Peyer's patch (tissue), 4 donors: ENCODE results near the gene SLC39A13. TPM values are rescaled to one million over a fixed set of nuclear protein-coding genes. Genes with fewer than 3 reads are reported as not detected.

Source experiments
- DNase-seq, 3 donors: peaks; one replicate each; pipeline ENCODE4 v3.0.0-alpha.2; 2017 to 2019
- H3K27ac ChIP-seq, 4 donors: fragments of 200-600 bp; sonication (generic); one replicate each; pipeline ENCODE4 v1.5.1; 2016 to 2019
- H3K27me3 ChIP-seq, 2 donors: fragments of 200-600 bp; sonication (generic); one replicate each; pipeline ENCODE4 v1.5.1; 2019
- H3K36me3 ChIP-seq, 3 donors: fragments of 200-600 bp; sonication (generic); one replicate each; pipeline ENCODE4 v1.5.1; 2016 to 2019
- H3K4me1 ChIP-seq, 4 donors: fragments of 200-600 bp; sonication (generic); one replicate each; pipeline ENCODE4 v1.5.1; 2016 to 2019
- H3K4me3 ChIP-seq, 4 donors: fragments of 200-600 bp; sonication (generic); 1 replicate in 3 of 4; 2 replicates in 1 of 4; pipeline ENCODE4 v1.5.1; 2016 to 2019; ENCODE audit warnings: mild to moderate bottlenecking in 1 of 4
- H3K9me3 ChIP-seq, 4 donors: fragments of 200-600 bp; sonication (generic); one replicate each; pipeline ENCODE4 v1.5.1; 2016 to 2019; ENCODE audit warnings: mild to moderate bottlenecking in 1 of 4
- POLR2A ChIP-seq, 2 donors: fragments of 450-650 bp; IDR thresholded peaks; one replicate each; pipeline ENCODE4 v1.5.1; 2017; ENCODE audit warnings: antibody characterized with exemption in 2 of 2, mild to moderate bottlenecking in 2 of 2, moderate library complexity in 2 of 2
- total RNA-seq, 4 donors: library from RNA; depleted of rRNA; stranded (reverse); fragments of >200 nt; gene quantifications; one replicate each; pipeline ENCODE4 v1.1.0, GENCODE V29; 2016
- TF ChIP-seq, protein P1 (sequence below), 6 experiments: fragments of 450-650 bp in 4 of 6; fragments of 200-600 bp in 2 of 6; sonication (generic) in 1 of 6; IDR thresholded peaks; one replicate each; pipeline ENCODE4 v1.5.1; 2017 to 2019; ENCODE audit warnings: antibody characterized with exemption in 6 of 6, mild to moderate bottlenecking in 3 of 6, moderate library complexity in 1 of 6

SLC39A13 gene
- total RNA-seq, 4 donors from 2014 or later, result 19.8 to 56.6 (median 39.6) TPM

DNA sequence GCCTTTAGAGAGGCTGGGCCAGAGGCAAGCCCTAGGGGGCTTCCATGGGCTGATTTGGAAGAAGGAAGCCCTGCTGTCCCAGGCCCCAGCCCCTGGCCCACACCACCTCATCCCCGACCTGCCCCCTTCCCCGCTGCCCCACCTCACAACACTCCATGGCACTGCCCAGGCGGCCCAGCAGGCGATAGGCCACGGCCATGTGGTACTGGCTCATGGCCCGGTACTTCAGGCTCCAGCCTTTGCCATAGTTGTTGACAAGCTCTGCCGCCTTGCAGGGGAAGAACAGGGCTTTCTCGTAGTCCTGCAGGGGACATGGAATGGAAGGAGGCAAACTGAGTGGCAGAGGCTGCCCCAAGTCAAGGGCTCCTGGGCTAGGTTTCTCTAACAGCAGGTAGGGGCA lies 34.1 kb downstream of the SLC39A13 start:
- no peak for TF ChIP-seq POLR2A (IDR thresholded peaks at IDR 0.05)
- TF ChIP-seq, protein P1, sequence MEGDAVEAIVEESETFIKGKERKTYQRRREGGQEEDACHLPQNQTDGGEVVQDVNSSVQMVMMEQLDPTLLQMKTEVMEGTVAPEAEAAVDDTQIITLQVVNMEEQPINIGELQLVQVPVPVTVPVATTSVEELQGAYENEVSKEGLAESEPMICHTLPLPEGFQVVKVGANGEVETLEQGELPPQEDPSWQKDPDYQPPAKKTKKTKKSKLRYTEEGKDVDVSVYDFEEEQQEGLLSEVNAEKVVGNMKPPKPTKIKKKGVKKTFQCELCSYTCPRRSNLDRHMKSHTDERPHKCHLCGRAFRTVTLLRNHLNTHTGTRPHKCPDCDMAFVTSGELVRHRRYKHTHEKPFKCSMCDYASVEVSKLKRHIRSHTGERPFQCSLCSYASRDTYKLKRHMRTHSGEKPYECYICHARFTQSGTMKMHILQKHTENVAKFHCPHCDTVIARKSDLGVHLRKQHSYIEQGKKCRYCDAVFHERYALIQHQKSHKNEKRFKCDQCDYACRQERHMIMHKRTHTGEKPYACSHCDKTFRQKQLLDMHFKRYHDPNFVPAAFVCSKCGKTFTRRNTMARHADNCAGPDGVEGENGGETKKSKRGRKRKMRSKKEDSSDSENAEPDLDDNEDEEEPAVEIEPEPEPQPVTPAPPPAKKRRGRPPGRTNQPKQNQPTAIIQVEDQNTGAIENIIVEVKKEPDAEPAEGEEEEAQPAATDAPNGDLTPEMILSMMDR (IDR thresholded peaks at IDR 0.05), result no peak
- DNase-seq, result no peak
- Histone ChIP-seq H3K27ac (no peak overlapping the region), H3K4me1 (no peaks in the 10 kb centered on the region), H3K4me3 (no peak overlapping the region), H3K36me3 (no peaks in the 10 kb centered on the region), H3K27me3 (no peaks in the 10 kb centered on the region), H3K9me3 (no peaks in the 10 kb centered on the region)

DNA sequence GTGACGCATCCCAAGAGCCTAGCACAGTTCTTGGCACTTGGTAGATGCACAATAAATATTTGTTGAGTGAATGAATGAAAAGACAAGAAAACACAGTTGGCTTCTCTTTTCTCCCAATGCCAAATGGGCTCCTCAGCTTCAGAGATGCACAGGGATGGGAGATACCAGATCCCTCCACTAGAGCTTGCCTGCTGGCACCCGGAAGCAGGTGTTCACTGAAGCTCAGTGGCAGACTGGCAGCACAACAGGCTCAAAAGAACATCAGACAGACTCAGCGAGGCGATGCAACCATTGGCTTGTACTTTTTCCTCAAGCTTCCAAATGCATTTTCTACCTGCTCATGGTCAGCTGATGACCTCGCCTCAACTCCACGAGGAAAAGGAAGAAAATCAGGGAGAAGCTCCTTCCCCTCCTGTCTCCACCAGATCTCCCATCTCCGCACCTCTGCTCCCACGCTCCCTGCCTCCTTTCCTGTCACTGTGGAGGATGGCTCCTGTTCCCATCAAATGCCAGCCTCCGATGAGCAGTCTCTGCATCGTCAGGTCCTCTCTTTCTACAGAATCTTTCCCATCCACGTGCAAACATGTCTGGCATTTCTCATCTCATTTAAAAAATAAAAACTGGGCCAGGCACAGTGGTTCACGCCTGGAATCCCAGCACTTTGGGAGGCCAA lies 34.8 kb downstream of the SLC39A13 start:
- no peaks in the 10 kb centered on the region for H3K36me3 ChIP-seq
- H3K27ac ChIP-seq, result no peak overlapping the region
- TF ChIP-seq, protein P1 (IDR thresholded peaks at IDR 0.05), result no peak
- no peak for TF ChIP-seq POLR2A (IDR thresholded peaks at IDR 0.05)
- no peaks in the 10 kb centered on the region for H3K27me3 ChIP-seq
- DNase-seq, result no peak
- H3K4me1 ChIP-seq, result no peaks in the 10 kb centered on the region
- no peaks in the 10 kb centered on the region for H3K9me3 ChIP-seq
- no peak overlapping the region for H3K4me3 ChIP-seq

DNA sequence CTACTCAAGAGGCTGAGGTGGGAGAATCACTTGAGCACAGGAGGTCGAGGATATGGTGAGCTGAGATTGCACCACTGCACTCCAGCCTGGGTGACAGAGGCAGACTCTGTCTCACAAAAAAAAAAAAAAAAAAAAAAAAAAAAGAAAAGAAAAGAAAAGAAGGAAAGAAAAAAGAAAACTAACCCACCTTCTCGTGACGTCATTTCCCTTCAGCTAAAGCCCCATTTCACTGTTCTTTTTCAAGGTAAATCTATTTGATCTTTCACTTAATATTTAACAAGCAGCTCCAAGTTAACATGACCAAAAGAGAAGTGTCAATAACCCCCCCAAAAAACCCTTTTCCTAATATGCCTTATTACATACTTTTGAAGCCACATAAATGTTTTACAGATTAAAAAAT lies 35.4 kb downstream of the SLC39A13 start:
- Histone ChIP-seq H3K27me3 (no peaks in the 10 kb centered on the region), H3K4me1 (no peaks in the 10 kb centered on the region), H3K9me3 (no peaks in the 10 kb centered on the region), H3K27ac (no peak overlapping the region), H3K36me3 (no peaks in the 10 kb centered on the region), H3K4me3 (no peak overlapping the region)
- DNase-seq, result no peak
- TF ChIP-seq, protein P1 (IDR thresholded peaks at IDR 0.05), result no peak
- no peak for TF ChIP-seq POLR2A (IDR thresholded peaks at IDR 0.05)

- no peak overlapping the region for H3K27ac ChIP-seq
- H3K4me1 ChIP-seq, result no peaks in the 10 kb centered on the region
- no peaks in the 10 kb centered on the region for H3K36me3 ChIP-seq
- no peaks in the 10 kb centered on the region for H3K27me3 ChIP-seq
- TF ChIP-seq, protein P1 (IDR thresholded peaks at IDR 0.05), result no peak
- TF ChIP-seq POLR2A (IDR thresholded peaks at IDR 0.05), result no peak
- DNase-seq, result no peak
- no peaks in the 10 kb centered on the region for H3K9me3 ChIP-seq
- no peak overlapping the region for H3K4me3 ChIP-seq
These were observed 37.5 kb downstream of the SLC39A13 start for GRCh38 chr11:47445840-47446239.

GRCh38 chr11:47446833-47447232 lies 38.4 kb downstream of the SLC39A13 start:
- no peak overlapping the region for H3K4me3 ChIP-seq
- H3K9me3 ChIP-seq, result no peaks in the 10 kb centered on the region
- no peaks in the 10 kb centered on the region for H3K4me1 ChIP-seq
- H3K36me3 ChIP-seq, result no peaks in the 10 kb centered on the region
- no peak overlapping the region for H3K27ac ChIP-seq
- TF ChIP-seq, protein P1 (IDR thresholded peaks at IDR 0.05), result no peak
- no peak for TF ChIP-seq POLR2A (IDR thresholded peaks at IDR 0.05)
- DNase-seq, result no peak
- H3K27me3 ChIP-seq, result no peaks in the 10 kb centered on the region

DNA sequence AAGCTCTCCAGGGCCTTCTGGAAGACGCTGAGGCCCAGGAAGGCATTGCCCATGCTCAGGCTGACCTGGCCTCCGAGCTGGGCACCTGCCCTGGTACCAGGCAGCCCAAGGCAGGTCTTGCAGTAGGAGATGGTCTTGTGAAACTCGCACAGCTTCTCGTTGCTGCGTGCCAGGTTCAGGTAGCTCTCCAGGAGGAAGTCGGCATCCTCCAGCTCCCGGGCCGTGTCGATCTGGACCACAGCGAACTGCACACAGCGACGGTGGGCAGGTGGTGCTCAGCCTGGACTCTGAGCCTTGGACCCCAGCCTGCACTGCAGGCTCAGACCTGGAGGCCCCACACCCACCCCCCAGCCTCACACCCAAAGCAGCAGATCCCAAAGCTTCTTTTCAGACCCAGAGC lies 39.5 kb downstream of the SLC39A13 start:
- Histone ChIP-seq H3K36me3 (no peaks in the 10 kb centered on the region), H3K4me1 (no peaks in the 10 kb centered on the region), H3K27ac (no peak overlapping the region), H3K4me3 (no peak overlapping the region), H3K27me3 (no peaks in the 10 kb centered on the region), H3K9me3 (no peaks in the 10 kb centered on the region)
- no peak for TF ChIP-seq POLR2A (IDR thresholded peaks at IDR 0.05)
- TF ChIP-seq, protein P1 (IDR thresholded peaks at IDR 0.05), result no peak
- no peak for DNase-seq
